ENCODE data around the gene MRPL37. TPM values are rescaled to one million over a fixed set of nuclear protein-coding genes. Genes with fewer than 3 reads are reported as not detected.

MRPL37 gene
- 100 to 1,000 TPM; 115 to 164 TPM for total RNA-seq

- Mint-ChIP-seq H3K27ac (peak within 1 kb of the TSS; percentile 94), H3K4me3 (peak within 1 kb of the TSS; percentile 98), H3K36me3 (ENCODE audit: low read depth) (peaks cover 44% of the 10 kb centered on the region), H3K9me3 (no peaks in the 10 kb centered on the region), H3K4me1 (peaks cover 23% of the 10 kb centered on the region), H3K27me3 (no peaks in the 10 kb centered on the region)
- peak; percentile 99 for ATAC-seq (replicated peaks)
Observed at GRCh38 chr1:54199765-54200518, at the start of gene MRPL37, which contains the start of gene CYB5RL. Gene MRPL37 (plus strand): TSS chr1:54200167. CDS start chr1:54200244, 77 bp downstream. Gene CYB5RL (minus strand): TSS chr1:54200030. CDS start chr1:54195616, 4,414 bp downstream.

- H3K27me3 Mint-ChIP-seq, result no peaks in the 10 kb centered on the region
- H3K36me3 Mint-ChIP-seq (ENCODE audit: low read depth), result no peaks in the 10 kb centered on the region
- H3K4me1 Mint-ChIP-seq, result no peaks in the 10 kb centered on the region
- no peaks in the 10 kb centered on the region for H3K9me3 Mint-ChIP-seq
- no peak overlapping the region for H3K4me3 Mint-ChIP-seq
- ATAC-seq (replicated peaks), result no peak
- H3K27ac Mint-ChIP-seq, result no peak overlapping the region
Observed at GRCh38 chr1:54151013-54151412, 49.0 kb upstream of the MRPL37 start.

GRCh38 chr1:54152696-54153095 lies 47.3 kb upstream of the MRPL37 start, which contains the start of gene CDCP2:
Gene CDCP2 (minus strand): TSS chr1:54153000. CDS start chr1:54152922, 78 bp downstream.
- Mint-ChIP-seq H3K9me3 (no peaks in the 10 kb centered on the region), H3K27me3 (no peaks in the 10 kb centered on the region), H3K36me3 (ENCODE audit: low read depth) (no peaks in the 10 kb centered on the region), H3K27ac (no peak within 1 kb of the TSS), H3K4me3 (no peak within 1 kb of the TSS), H3K4me1 (no peaks in the 10 kb centered on the region)
- ATAC-seq (replicated peaks), result no peak

GRCh38 chr1:54153535-54154439 lies 46.2 kb upstream of the MRPL37 start:
- ATAC-seq (replicated peaks), result no peak
- H3K9me3 Mint-ChIP-seq, result no peaks in the 10 kb centered on the region
- no peaks in the 10 kb centered on the region for H3K27me3 Mint-ChIP-seq
- H3K4me3 Mint-ChIP-seq, result no peak overlapping the region
- H3K4me1 Mint-ChIP-seq, result no peaks in the 10 kb centered on the region
- no peak overlapping the region for H3K27ac Mint-ChIP-seq
- H3K36me3 Mint-ChIP-seq (ENCODE audit: low read depth), result no peaks in the 10 kb centered on the region

GRCh38 chr1:54156201-54156600 lies 43.8 kb upstream of the MRPL37 start:
- H3K9me3 Mint-ChIP-seq, result no peaks in the 10 kb centered on the region
- no peaks in the 10 kb centered on the region for H3K4me1 Mint-ChIP-seq
- no peaks in the 10 kb centered on the region for H3K27me3 Mint-ChIP-seq
- ATAC-seq (replicated peaks), result no peak
- no peak overlapping the region for H3K4me3 Mint-ChIP-seq
- H3K36me3 Mint-ChIP-seq (ENCODE audit: low read depth), result no peaks in the 10 kb centered on the region
- no peak overlapping the region for H3K27ac Mint-ChIP-seq

- Mint-ChIP-seq H3K4me1 (no peaks in the 10 kb centered on the region), H3K4me3 (no peak overlapping the region), H3K27me3 (no peaks in the 10 kb centered on the region), H3K9me3 (no peaks in the 10 kb centered on the region), H3K36me3 (ENCODE audit: low read depth) (no peaks in the 10 kb centered on the region), H3K27ac (no peak overlapping the region)
- ATAC-seq (replicated peaks), result no peak
Observed at GRCh38 chr1:54156986-54157385, 43.0 kb upstream of the MRPL37 start.

GRCh38 chr1:54157401-54157800 lies 42.6 kb upstream of the MRPL37 start:
- Mint-ChIP-seq H3K4me3 (no peak overlapping the region), H3K9me3 (no peaks in the 10 kb centered on the region), H3K27ac (no peak overlapping the region), H3K4me1 (no peaks in the 10 kb centered on the region), H3K27me3 (no peaks in the 10 kb centered on the region), H3K36me3 (ENCODE audit: low read depth) (no peaks in the 10 kb centered on the region)
- no peak for ATAC-seq (replicated peaks)

- no peak overlapping the region for H3K4me3 Mint-ChIP-seq
- H3K27me3 Mint-ChIP-seq, result no peaks in the 10 kb centered on the region
- no peaks in the 10 kb centered on the region for H3K4me1 Mint-ChIP-seq
- ATAC-seq (replicated peaks), result no peak
- H3K36me3 Mint-ChIP-seq (ENCODE audit: low read depth), result no peaks in the 10 kb centered on the region
- H3K9me3 Mint-ChIP-seq, result no peaks in the 10 kb centered on the region
- no peak overlapping the region for H3K27ac Mint-ChIP-seq
Observed at GRCh38 chr1:54158071-54158470, 41.9 kb upstream of the MRPL37 start.

GRCh38 chr1:54159733-54160316 lies 40.1 kb upstream of the MRPL37 start:
- Mint-ChIP-seq H3K9me3 (no peaks in the 10 kb centered on the region), H3K27me3 (no peaks in the 10 kb centered on the region), H3K4me1 (no peaks in the 10 kb centered on the region), H3K27ac (no peak overlapping the region), H3K4me3 (no peak overlapping the region), H3K36me3 (ENCODE audit: low read depth) (no peaks in the 10 kb centered on the region)
- ATAC-seq (replicated peaks), result no peak

- Mint-ChIP-seq H3K27ac (no peak overlapping the region), H3K4me1 (no peaks in the 10 kb centered on the region), H3K9me3 (no peaks in the 10 kb centered on the region), H3K36me3 (ENCODE audit: low read depth) (no peaks in the 10 kb centered on the region), H3K27me3 (no peaks in the 10 kb centered on the region), H3K4me3 (no peak overlapping the region)
- no peak for ATAC-seq (replicated peaks)
Observed at GRCh38 chr1:54160351-54160750, 39.6 kb upstream of the MRPL37 start.

GRCh38 chr1:54161495-54162168 lies 38.3 kb upstream of the MRPL37 start:
- no peaks in the 10 kb centered on the region for H3K36me3 Mint-ChIP-seq (ENCODE audit: low read depth)
- H3K27me3 Mint-ChIP-seq, result no peaks in the 10 kb centered on the region
- no peaks in the 10 kb centered on the region for H3K4me1 Mint-ChIP-seq
- no peak overlapping the region for H3K4me3 Mint-ChIP-seq
- no peak for ATAC-seq (replicated peaks)
- H3K9me3 Mint-ChIP-seq, result no peaks in the 10 kb centered on the region
- no peak overlapping the region for H3K27ac Mint-ChIP-seq

GRCh38 chr1:54163051-54163450 lies 36.9 kb upstream of the MRPL37 start:
- H3K4me3 Mint-ChIP-seq, result no peak overlapping the region
- no peaks in the 10 kb centered on the region for H3K36me3 Mint-ChIP-seq (ENCODE audit: low read depth)
- ATAC-seq (replicated peaks), result no peak

GRCh38 chr1:54163573-54163972 lies 36.4 kb upstream of the MRPL37 start:
- Mint-ChIP-seq H3K4me1 (no peaks in the 10 kb centered on the region), H3K27ac (no peak overlapping the region), H3K36me3 (ENCODE audit: low read depth) (no peaks in the 10 kb centered on the region), H3K4me3 (no peak overlapping the region), H3K9me3 (no peaks in the 10 kb centered on the region), H3K27me3 (no peaks in the 10 kb centered on the region)
- no peak for ATAC-seq (replicated peaks)

More at GRCh38 chr1:54163051-54163450, 36.9 kb upstream of the MRPL37 start:
- H3K4me1 Mint-ChIP-seq, result no peaks in the 10 kb centered on the region
- no peaks in the 10 kb centered on the region for H3K9me3 Mint-ChIP-seq
- H3K27me3 Mint-ChIP-seq, result no peaks in the 10 kb centered on the region
- H3K27ac Mint-ChIP-seq, result no peak overlapping the region

GRCh38 chr1:54165146-54165545 lies 34.8 kb upstream of the MRPL37 start:
- Mint-ChIP-seq H3K27me3 (no peaks in the 10 kb centered on the region), H3K4me3 (no peak overlapping the region), H3K4me1 (no peaks in the 10 kb centered on the region), H3K27ac (no peak overlapping the region), H3K9me3 (no peaks in the 10 kb centered on the region), H3K36me3 (ENCODE audit: low read depth) (no peaks in the 10 kb centered on the region)
- no peak for ATAC-seq (replicated peaks)
